ENCODE measurements around the gene PPAN. TPM values are rescaled to one million over a fixed set of nuclear protein-coding genes. Genes with fewer than 3 reads are reported as not detected.

PPAN gene
- total RNA-seq, 1 donor from 2014 or later = 31.0 TPM

DNA sequence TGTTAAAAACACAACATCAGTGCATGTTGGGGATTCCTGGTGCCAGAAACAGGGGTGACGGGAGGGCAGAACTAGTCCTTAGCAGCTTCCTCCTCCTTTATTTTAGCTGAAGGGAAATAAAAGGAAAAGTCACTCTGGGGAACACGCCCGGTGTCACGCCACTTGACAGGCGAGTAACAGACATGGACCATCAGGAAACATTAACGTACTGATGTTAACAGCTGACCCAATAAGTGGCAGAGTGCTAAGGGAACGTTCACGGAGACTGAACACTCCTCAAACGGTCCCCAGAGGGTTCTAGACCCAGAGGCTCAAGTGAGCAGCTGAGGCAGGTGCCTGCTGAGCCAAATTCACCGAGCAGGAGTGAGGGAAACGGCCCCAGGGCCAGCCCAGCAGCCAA, 27.4 kb downstream of the PPAN start:
- Mint-ChIP-seq H3K27me3 (ENCODE audit: low read depth) (no peaks in the 10 kb centered on the region), H3K9me3 (ENCODE audit: low read depth) (no peaks in the 10 kb centered on the region), H3K36me3 (ENCODE audit: low read depth) (peaks cover 9% of the 10 kb centered on the region), H3K4me3 (ENCODE audit: unreplicated experiment) (no peak overlapping the region), H3K27ac (ENCODE audit: unreplicated experiment) (no peak overlapping the region), H3K4me1 (ENCODE audit: low read depth) (no peaks in the 10 kb centered on the region)
- no peak for TF ChIP-seq CTCF (IDR thresholded peaks at IDR 0.05)
- no peak for DNase-seq (ENCODE audit: low spot score)

GRCh38 chr19:10134040-10134439, 27.9 kb downstream of the PPAN start:
- no peak for TF ChIP-seq CTCF (IDR thresholded peaks at IDR 0.05)
- no peaks in the 10 kb centered on the region for H3K9me3 Mint-ChIP-seq (ENCODE audit: low read depth)
- no peaks in the 10 kb centered on the region for H3K27me3 Mint-ChIP-seq (ENCODE audit: low read depth)
- H3K36me3 Mint-ChIP-seq (ENCODE audit: low read depth) = peaks cover 9% of the 10 kb centered on the region
- no peak overlapping the region for H3K4me3 Mint-ChIP-seq (ENCODE audit: unreplicated experiment)
- no peaks in the 10 kb centered on the region for H3K4me1 Mint-ChIP-seq (ENCODE audit: low read depth)
- no peak for DNase-seq (ENCODE audit: low spot score)
- H3K27ac Mint-ChIP-seq (ENCODE audit: unreplicated experiment) = no peak overlapping the region

DNA sequence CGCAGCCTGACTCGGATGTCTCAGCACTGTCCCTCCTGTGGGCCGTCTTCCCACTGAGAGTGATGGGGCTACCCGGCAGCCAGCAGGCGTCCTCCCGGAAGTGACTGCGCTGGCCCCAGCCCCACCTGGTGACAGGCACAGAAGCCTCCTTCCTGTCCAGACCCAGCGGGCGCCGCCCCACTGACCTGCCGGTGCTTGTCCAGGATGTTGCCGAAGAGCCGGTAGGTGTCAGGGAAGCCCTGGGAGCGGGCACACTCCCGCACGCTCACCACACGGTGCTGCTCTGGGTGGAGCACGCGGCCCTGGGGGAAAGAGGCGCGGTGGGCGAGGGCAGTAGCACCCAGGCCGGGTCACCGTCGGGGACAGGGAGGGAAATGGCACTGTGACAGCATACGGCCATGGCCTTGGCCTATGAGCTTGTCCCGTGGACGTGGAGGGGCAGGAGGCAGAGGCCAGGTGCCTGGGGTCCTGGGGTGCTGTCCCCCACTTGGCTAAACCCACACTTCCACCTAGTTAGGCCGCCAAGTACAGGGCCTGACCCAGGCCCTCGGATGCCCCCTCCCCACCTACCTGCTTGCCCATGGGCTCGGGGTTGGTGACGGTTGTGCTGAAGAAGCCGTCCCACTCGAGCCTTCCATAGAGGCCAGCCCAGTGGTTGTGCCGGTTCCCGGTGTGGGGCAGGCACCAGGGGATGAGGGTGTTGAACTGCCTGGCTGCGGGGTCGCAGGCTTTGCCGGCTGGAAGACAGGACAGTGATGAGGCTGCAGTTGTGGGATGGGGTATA, 29.6 kb downstream of the PPAN start:
- Mint-ChIP-seq H3K27me3 (ENCODE audit: low read depth) (no peaks in the 10 kb centered on the region), H3K27ac (ENCODE audit: unreplicated experiment) (peak overlapping the region; percentile 5), H3K4me1 (ENCODE audit: low read depth) (no peaks in the 10 kb centered on the region), H3K36me3 (ENCODE audit: low read depth) (peaks cover 12% of the 10 kb centered on the region), H3K4me3 (ENCODE audit: unreplicated experiment) (no peak overlapping the region), H3K9me3 (ENCODE audit: low read depth) (no peaks in the 10 kb centered on the region)
- TF ChIP-seq CTCF (IDR thresholded peaks at IDR 0.05) = no peak
- DNase-seq (ENCODE audit: low spot score) = no peak

- Mint-ChIP-seq H3K36me3 (ENCODE audit: low read depth) (peaks cover 14% of the 10 kb centered on the region), H3K4me1 (ENCODE audit: low read depth) (no peaks in the 10 kb centered on the region), H3K27ac (ENCODE audit: unreplicated experiment) (no peak overlapping the region), H3K27me3 (ENCODE audit: low read depth) (no peaks in the 10 kb centered on the region), H3K4me3 (ENCODE audit: unreplicated experiment) (no peak overlapping the region), H3K9me3 (ENCODE audit: low read depth) (no peaks in the 10 kb centered on the region)
- no peak for TF ChIP-seq CTCF (IDR thresholded peaks at IDR 0.05)
- DNase-seq (ENCODE audit: low spot score) = no peak
These were observed 30.8 kb downstream of the PPAN start for GRCh38 chr19:10136936-10137335.

GRCh38 chr19:10137751-10138682, 31.9 kb downstream of the PPAN start:
- H3K27me3 Mint-ChIP-seq (ENCODE audit: low read depth) = no peaks in the 10 kb centered on the region
- no peak for TF ChIP-seq CTCF (IDR thresholded peaks at IDR 0.05)
- DNase-seq (ENCODE audit: low spot score) = no peak
- H3K27ac Mint-ChIP-seq (ENCODE audit: unreplicated experiment) = no peak overlapping the region
- H3K4me1 Mint-ChIP-seq (ENCODE audit: low read depth) = no peaks in the 10 kb centered on the region
- no peaks in the 10 kb centered on the region for H3K9me3 Mint-ChIP-seq (ENCODE audit: low read depth)
- H3K4me3 Mint-ChIP-seq (ENCODE audit: unreplicated experiment) = no peak overlapping the region
- H3K36me3 Mint-ChIP-seq (ENCODE audit: low read depth) = peaks cover 15% of the 10 kb centered on the region
